ENCODE data around the gene TLN1. TPM values are rescaled to one million over a fixed set of nuclear protein-coding genes. Genes with fewer than 3 reads are reported as not detected.

The TLN1 gene
- total RNA-seq, 2 donors from 2014 or later: 167 to 315 TPM

DNA sequence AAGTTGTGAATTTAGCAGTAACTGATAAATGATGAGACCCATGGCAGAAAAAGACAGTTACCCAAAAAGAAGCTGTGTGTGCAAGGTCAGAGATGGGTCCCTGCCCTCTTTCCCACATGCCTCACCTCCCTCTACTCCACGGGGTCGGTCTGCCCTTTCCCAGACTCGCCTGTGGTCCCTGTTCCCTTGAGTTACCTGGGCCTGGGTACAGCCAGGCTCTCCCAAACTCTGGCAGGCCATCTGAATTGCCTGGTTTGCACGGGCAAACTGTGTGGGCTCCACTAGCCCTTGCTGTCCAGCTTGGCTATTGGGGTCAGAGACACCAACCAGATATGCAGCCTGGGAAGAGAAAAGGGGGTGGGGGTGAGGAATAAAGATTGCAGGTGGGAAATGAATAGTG is 23.8 kb downstream of the TLN1 start:
- Histone ChIP-seq H3K4me1 (replicated peaks) (no peaks in the 10 kb centered on the region), H3K36me3 (peaks cover 69 to 72% of the 10 kb centered on the region in 2 donors), H3K9me3 (no peaks in the 10 kb centered on the region), H3K27me3 (replicated peaks; ENCODE audit: insufficient read depth) (no peaks in the 10 kb centered on the region), H3K27ac (no peak overlapping the region), H3K4me3 (no peak overlapping the region)
- no peak for DNase-seq (ENCODE audit: low spot score)
- TF ChIP-seq POLR2AphosphoS5 (IDR thresholded peaks at IDR 0.05) (no peak), CTCF (IDR thresholded peaks at IDR 0.05) (no peak), POLR2A (IDR thresholded peaks at IDR 0.05) (no peak)
- intact Hi-C loops (cut with DNase I): no loop called here
- WGBS: 88% methylated on average over 4 of the region's 4 CpGs

GRCh38 chr9:35706951-35707350 is 25.0 kb downstream of the TLN1 start:
- TF ChIP-seq CTCF (IDR thresholded peaks at IDR 0.05) (no peak), POLR2A (IDR thresholded peaks at IDR 0.05) (no peak), POLR2AphosphoS5 (IDR thresholded peaks at IDR 0.05) (no peak)
- intact Hi-C loops (cut with DNase I): no loop called here
- no peak for DNase-seq (ENCODE audit: low spot score)
- Histone ChIP-seq H3K9me3 (no peaks in the 10 kb centered on the region), H3K36me3 (peaks cover 64 to 67% of the 10 kb centered on the region in 2 donors), H3K4me3 (no peak overlapping the region), H3K27me3 (replicated peaks; ENCODE audit: insufficient read depth) (no peaks in the 10 kb centered on the region), H3K27ac (no peak overlapping the region), H3K4me1 (replicated peaks) (no peaks in the 10 kb centered on the region)
- WGBS: 80% methylated on average over 10 of the region's 10 CpGs

DNA sequence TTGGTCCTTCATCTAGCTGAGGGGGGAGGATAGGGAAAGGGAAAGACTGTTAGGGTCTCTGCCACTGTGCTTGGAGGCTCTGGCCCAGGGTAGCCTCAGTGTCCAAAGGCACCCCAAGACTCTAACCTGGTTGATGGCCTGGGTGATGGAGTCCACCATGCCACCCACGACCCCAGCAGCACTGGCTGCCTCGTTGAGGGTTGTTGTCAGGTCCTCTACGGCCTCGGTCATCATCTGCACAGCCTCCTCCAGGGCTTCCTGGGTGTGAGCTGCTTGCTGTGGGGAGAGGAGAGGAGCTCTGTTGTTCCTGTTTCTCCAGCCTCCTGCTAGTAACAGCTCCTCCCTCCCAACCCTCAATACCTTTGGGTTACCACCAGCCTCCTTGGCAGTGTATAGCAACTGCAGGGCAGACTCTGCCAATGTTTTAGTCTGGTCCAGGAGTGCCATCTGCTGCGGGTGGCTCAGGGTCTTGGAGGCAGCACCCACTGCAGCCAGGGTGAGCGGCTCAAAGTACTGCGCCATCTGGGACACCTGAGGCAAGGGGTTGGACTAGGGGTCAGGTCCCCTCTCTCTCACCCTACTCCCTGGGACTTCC is 26.1 kb downstream of the TLN1 start:
- Histone ChIP-seq H3K4me3 (no peak overlapping the region), H3K9me3 (no peaks in the 10 kb centered on the region), H3K27ac (no peak overlapping the region), H3K4me1 (replicated peaks) (no peaks in the 10 kb centered on the region), H3K27me3 (replicated peaks; ENCODE audit: insufficient read depth) (no peaks in the 10 kb centered on the region), H3K36me3 (peaks cover 61 to 64% of the 10 kb centered on the region in 2 donors)
- TF ChIP-seq CTCF (IDR thresholded peaks at IDR 0.05) (no peak), POLR2AphosphoS5 (IDR thresholded peaks at IDR 0.05) (no peak), POLR2A (IDR thresholded peaks at IDR 0.05) (no peak)
- 95% methylated on average over 7 of the region's 7 CpGs for WGBS
- no peak for DNase-seq (ENCODE audit: low spot score)
- intact Hi-C loops (cut with DNase I): no loop called here

GRCh38 chr9:35705372-35705771 is 26.6 kb downstream of the TLN1 start:
- intact Hi-C loops (cut with DNase I): no loop called here
- DNase-seq (ENCODE audit: low spot score): no peak
- Histone ChIP-seq H3K27ac (no peak overlapping the region), H3K4me3 (no peak overlapping the region), H3K4me1 (replicated peaks) (no peaks in the 10 kb centered on the region), H3K36me3 (peaks cover 57 to 64% of the 10 kb centered on the region in 2 donors), H3K9me3 (no peaks in the 10 kb centered on the region), H3K27me3 (replicated peaks; ENCODE audit: insufficient read depth) (no peaks in the 10 kb centered on the region)
- TF ChIP-seq CTCF (IDR thresholded peaks at IDR 0.05) (no peak), POLR2AphosphoS5 (IDR thresholded peaks at IDR 0.05) (no peak), POLR2A (IDR thresholded peaks at IDR 0.05) (no peak)
- 80% methylated on average over 8 of the region's 8 CpGs for WGBS

- DNase-seq (ENCODE audit: low spot score): no peak
Measured at GRCh38 chr9:35703906-35704672, 27.9 kb downstream of the TLN1 start.

More at GRCh38 chr9:35703906-35704672, 27.9 kb downstream of the TLN1 start:
- no peaks in the 10 kb centered on the region for H3K4me1 ChIP-seq (replicated peaks)
- H3K9me3 ChIP-seq: no peaks in the 10 kb centered on the region
- H3K4me3 ChIP-seq: no peak overlapping the region
- peaks cover 67 to 75% of the 10 kb centered on the region in 2 donors for H3K36me3 ChIP-seq
- TF ChIP-seq POLR2A (IDR thresholded peaks at IDR 0.05) (no peak), CTCF (IDR thresholded peaks at IDR 0.05) (no peak), POLR2AphosphoS5 (IDR thresholded peaks at IDR 0.05) (no peak)
- H3K27me3 ChIP-seq (replicated peaks; ENCODE audit: insufficient read depth): no peaks in the 10 kb centered on the region
- intact Hi-C loops (cut with DNase I): no loop called here
- 93% methylated on average over 26 of the region's 26 CpGs for WGBS
- H3K27ac ChIP-seq: no peak overlapping the region

Data from prostate gland (tissue), 2 donors.